Stimulated activated CD4-positive, alpha-beta T cell treated with anti-CD3 and anti-CD28 coated beads, Interleukin-2, amount 100 ng/mL, for 48 hours (primary cell): ENCODE measurements around the gene NYNRIN.

Experiments used
- DNase-seq, 2 donors: peaks; one replicate each; pipeline ENCODE4 v3.0.0-alpha.2; 2020

Gene NYNRIN

GRCh38 chr14:24395609-24396582 is 2.9 kb upstream of the NYNRIN start:
- DNase-seq = no peak

GRCh38 chr14:24397639-24398292 is 1.0 kb upstream of the NYNRIN start:
- no peak for DNase-seq

- DNase-seq = no peak
Observed at GRCh38 chr14:24398293-24398652, 530 bp upstream of the NYNRIN start.

GRCh38 chr14:24399447-24399822 is 632 bp downstream of the NYNRIN start:
- no peak for DNase-seq

GRCh38 chr14:24399999-24400718 is 1.4 kb downstream of the NYNRIN start:
- DNase-seq = no peak

- DNase-seq = no peak
Observed at GRCh38 chr14:24401810-24402702, 3.3 kb downstream of the NYNRIN start.

- no peak for DNase-seq
Observed at GRCh38 chr14:24403294-24403998, 4.6 kb downstream of the NYNRIN start.

GRCh38 chr14:24404814-24405213 is 6.0 kb downstream of the NYNRIN start:
- DNase-seq = no peak

GRCh38 chr14:24406416-24406815 is 7.6 kb downstream of the NYNRIN start:
- no peak for DNase-seq

GRCh38 chr14:24407608-24408325 is 9.0 kb downstream of the NYNRIN start:
- no peak for DNase-seq

- no peak for DNase-seq
Observed at GRCh38 chr14:24408764-24409163, 10.0 kb downstream of the NYNRIN start.

- DNase-seq = no peak
Observed at GRCh38 chr14:24409192-24409591, 10.4 kb downstream of the NYNRIN start.

GRCh38 chr14:24409956-24410355 is 11.2 kb downstream of the NYNRIN start:
- DNase-seq = no peak

- DNase-seq = no peak
Observed at GRCh38 chr14:24411443-24412389, 12.9 kb downstream of the NYNRIN start.

GRCh38 chr14:24414077-24414476 is 15.3 kb downstream of the NYNRIN start:
- DNase-seq = no peak

- DNase-seq = no peak
Observed at GRCh38 chr14:24414732-24415420, 16.1 kb downstream of the NYNRIN start.

GRCh38 chr14:24415421-24416253 is 16.8 kb downstream of the NYNRIN start:
- DNase-seq = no peak

- DNase-seq = no peak
Observed at GRCh38 chr14:24416254-24416931, 17.6 kb downstream of the NYNRIN start.
